Measurements from ENCODE around the gene UBB.

- TF ChIP-seq CTCF (IDR thresholded peaks at IDR 0.05 in 2 of 3, conservative IDR thresholded peaks at IDR 0.05 in 1 of 3; ENCODE audit: borderline replicate concordance in 1 of 3, insufficient read depth in 1 of 3, low read depth in 2 of 3, low read length in 2 of 3): no peak
- TF ChIP-seq POLR2A (IDR thresholded peaks at IDR 0.05; ENCODE audit: borderline replicate concordance, extremely low read depth, insufficient read depth, insufficient read length): no peak
- TF ChIP-seq RAD21 (IDR thresholded peaks at IDR 0.05; ENCODE audit: low read depth): 0 out of 2 replicates have a peak, but pooled peaks have one; percentile 1
- TF ChIP-seq TCF7L2 (IDR thresholded peaks at IDR 0.05; ENCODE audit: borderline replicate concordance, extremely low read depth, insufficient read depth, insufficient read length): no peak
Measured at GRCh38 chr17:16352667-16353316, 28.1 kb upstream of the UBB start.
